GM12878 (cell line): Measurements from ENCODE around the gene COLQ. TPM values are rescaled to one million over a fixed set of nuclear protein-coding genes. Genes with fewer than 3 reads are reported as not detected.

Experiments used
- ATAC-seq: fragments of 200-7000 bp; cut with Tn5 transposase; 3 replicates; pipeline ENCODE4 v1.9.1; 2020; ENCODE audit warnings: mild to moderate bottlenecking, moderate library complexity
- BruUV-seq: library from RNA; stranded (reverse); fragments of 400-500 nt; replicated peaks from 2 replicates; lab custom pipeline; 2021; lab: Mats Ljungman, UMichigan
- CTCF ChIA-PET: fragments of 300-600 bp; sonication (Branson Sonifier 250); formaldehyde crosslinking; extraction: SDS; loops from one replicate; lab custom pipeline; 2021; ENCODE audit warnings: inconsistent platforms; lab: Yijun Ruan, JAX
- POLR2A ChIA-PET: fragments of 350-600 bp; formaldehyde crosslinking; extraction: SDS; loops from one replicate; lab custom pipeline; 2021; ENCODE audit warnings: inconsistent platforms; lab: Charles Lee
- RAD21 ChIA-PET: fragments of 300-600 bp; sonication (Branson Sonifier 250); formaldehyde crosslinking; loops from one replicate; lab custom pipeline; 2023; ENCODE audit warnings: antibody characterized with exemption; ENCODE audit not compliant: unreplicated experiment; lab: Charles Lee
- SMC1A ChIA-PET: fragments of 300-600 bp; sonication (Branson Sonifier 250); formaldehyde crosslinking; loops from one replicate; lab custom pipeline; 2023; ENCODE audit not compliant: unreplicated experiment, uncharacterized antibody; lab: Charles Lee
- DNase-seq: peaks from one replicate; pipeline ENCODE4 v3.0.0-alpha.2; 2011; ENCODE audit warnings: low read depth, low spot score
- FAIRE-seq: peaks from 3 replicates; lab custom pipeline; 2011; peaks lifted over from hg19 to GRCh38; lab: Jason Lieb, UNC
- H2AFZ ChIP-seq: 2 replicates; pipeline ENCODE4 v1.6.0; 2011; ENCODE audit warnings: low read depth, low read length, control low read depth; ENCODE audit not compliant: control insufficient read depth
- H3K27ac ChIP-seq: 2 replicates; pipeline ENCODE4 v1.5.1; 2011; ENCODE audit warnings: control low read depth; ENCODE audit not compliant: control insufficient read depth, insufficient read depth
- H3K27me3 ChIP-seq, 2 experiments: replicated peaks in 1 of 2; 2 replicates each; pipeline versions ENCODE4 v1.6.0 to v1.6.1; 2011; ENCODE audit warnings: low read length in 1 of 2; ENCODE audit not compliant: control insufficient read depth in 2 of 2, insufficient read depth in 2 of 2
- H3K36me3 ChIP-seq, 2 experiments: 2 replicates each; pipeline ENCODE4 v1.5.1; 2011; ENCODE audit warnings: low read length in 1 of 2; ENCODE audit not compliant: control insufficient read depth in 2 of 2, insufficient read depth in 2 of 2
- H3K4me1 ChIP-seq: 2 replicates; pipeline ENCODE4 v1.6.1; 2011; ENCODE audit warnings: mild to moderate bottlenecking, low read length, moderate library complexity, mixed read lengths; ENCODE audit not compliant: control insufficient read depth, insufficient read depth
- H3K4me2 ChIP-seq: 2 replicates; pipeline ENCODE4 v1.6.0; 2011; ENCODE audit warnings: control low read depth; ENCODE audit not compliant: control insufficient read depth, insufficient read depth
- H3K4me3 ChIP-seq: fragments of 200-600 bp; sonication (generic); 2 replicates; pipeline ENCODE4 v1.5.1; 2016
- H3K79me2 ChIP-seq: 2 replicates; pipeline ENCODE4 v1.6.0; 2011; ENCODE audit warnings: low read length; ENCODE audit not compliant: control insufficient read depth, insufficient read depth
- H3K9ac ChIP-seq: 2 replicates; pipeline ENCODE4 v1.8.0; 2011; ENCODE audit warnings: low read length, control low read depth, mixed read lengths; ENCODE audit not compliant: control insufficient read depth, insufficient read depth
- H3K9me3 ChIP-seq: replicated peaks from 3 replicates; pipeline ENCODE4 v1.5.1; 2011; ENCODE audit warnings: mild to moderate bottlenecking, low read length; ENCODE audit not compliant: control insufficient read depth, insufficient read depth
- H4K20me1 ChIP-seq: 2 replicates; pipeline ENCODE4 v1.6.0; 2011; ENCODE audit not compliant: control insufficient read depth, insufficient read depth
- CTCF ChIP-seq, 3 experiments: IDR thresholded peaks in 2 of 3; conservative IDR thresholded peaks in 1 of 3; 2 replicates each; pipeline ENCODE4 v1.5.1; 2011; ENCODE audit warnings: low read depth in 3 of 3, low read length in 3 of 3, mild to moderate bottlenecking in 3 of 3, control low read depth in 2 of 3, moderate library complexity in 2 of 3, inconsistent platforms in 1 of 3, mixed read lengths in 1 of 3; ENCODE audit not compliant: control insufficient read depth in 2 of 3, insufficient read depth in 1 of 3; ENCODE audit errors: extremely low read depth in 1 of 3
- EGR1 ChIP-seq, 2 experiments: IDR thresholded peaks; 1 replicate in 1 of 2; 2 replicates in 1 of 2; pipeline ENCODE4 v1.6.1; 2011 to 2012; ENCODE audit warnings: low read depth in 2 of 2, low read length in 2 of 2, borderline replicate concordance in 1 of 2, mild to moderate bottlenecking in 1 of 2, moderate library complexity in 1 of 2
- ETV6 ChIP-seq, 2 experiments: fragments of 450-650 bp in 1 of 2; IDR thresholded peaks in 1 of 2; conservative IDR thresholded peaks in 1 of 2; 2 replicates each; pipeline ENCODE4 v1.6.1; 2014; ENCODE audit warnings: antibody characterized with exemption in 1 of 2, borderline replicate concordance in 1 of 2, low read depth in 1 of 2, mild to moderate bottlenecking in 1 of 2, moderate library complexity in 1 of 2
- KAT2A ChIP-seq: conservative IDR thresholded peaks from 2 replicates; pipeline ENCODE4 v1.6.1; 2011; ENCODE audit warnings: low read depth, low read length; ENCODE audit not compliant: control insufficient read depth
- SMAD5 ChIP-seq: IDR thresholded peaks from 2 replicates; pipeline ENCODE4 v1.6.1; 2016; ENCODE audit warnings: antibody characterized with exemption, low read depth
- SMARCA5 ChIP-seq: fragments of 450-650 bp; IDR thresholded peaks from 2 replicates; pipeline ENCODE4 v1.6.1; 2017; ENCODE audit warnings: mild to moderate bottlenecking
- SPI1 ChIP-seq: IDR thresholded peaks from 2 replicates; pipeline ENCODE4 v1.6.1; 2011; ENCODE audit warnings: low read depth, mild to moderate bottlenecking, low read length, moderate library complexity, borderline replicate concordance; ENCODE audit not compliant: insufficient read depth
- STAT1 ChIP-seq: fragments of 450-650 bp; conservative IDR thresholded peaks from 2 replicates; pipeline ENCODE4 v1.6.1; 2014; ENCODE audit warnings: antibody characterized with exemption, mild to moderate bottlenecking
- STAT3 ChIP-seq: IDR thresholded peaks from 2 replicates; pipeline ENCODE4 v1.6.1; 2011; ENCODE audit warnings: low read depth, low read length, improper control_type of control experiment
- TAF1 ChIP-seq: IDR thresholded peaks from 2 replicates; pipeline ENCODE4 v1.6.1; 2011; ENCODE audit warnings: mild to moderate bottlenecking, low read depth, low read length, borderline replicate concordance
- WGBS: methylation state at CpG from one replicate; pipeline ENCODE4 v1.1.6; 2016; ENCODE audit warnings: low lambda C conversion rate; ENCODE audit not compliant: insufficient replicate concordance, insufficient coverage; ENCODE audit errors: missing lambda C conversion rate; 5-methylcytosine and 5-hydroxymethylcytosine counted together
- in situ Hi-C: fragments of 300-500 bp; cut with MboI; formaldehyde crosslinking; loops from 9 replicates; pipeline ENCODE4 v1.14.3; 2018; ENCODE audit warnings: mixed read lengths
- intact Hi-C: fragments of 100-400 bp; cut with micrococcal nuclease; formaldehyde crosslinking; loops from one replicate; pipeline ENCODE4 v1.14.2; 2022; ENCODE audit not compliant: unreplicated experiment
- polyA plus RNA-seq, 11 experiments: library from polyadenylated mRNA; depleted of rRNA in 4 of 11; unstranded in 6 of 11; stranded (reverse) in 5 of 11; fragments of >200 nt; fragmentation: Nextera tagmentation in 4 of 11; fragmentation: Illumina TruSeq in 1 of 11; extraction: Ambion mirVana in 4 of 11; extraction: Trizol in 1 of 11; gene quantifications; 1 replicate in 1 of 11; 2 replicates in 10 of 11; pipeline versions ENCODE4 v1.2.1 to v1.2.3, GENCODE V29; 2011 to 2016; ENCODE audit warnings: inconsistent platforms in 2 of 11, missing spikeins in 2 of 11, low read depth in 1 of 11
- total RNA-seq, 4 experiments: library from RNA; depleted of rRNA in 3 of 4; stranded (reverse); fragments of >200 nt in 3 of 4; fragmentation: Illumina TruSeq in 1 of 4; extraction: Trizol in 1 of 4; gene quantifications; 2 replicates each; pipeline versions ENCODE4 v1.2.1 to v1.2.3, GENCODE V29; 2013 to 2021
- TF ChIP-seq, protein P1 (sequence below): fragments of 450-650 bp; conservative IDR thresholded peaks from 2 replicates; pipeline ENCODE4 v1.6.1; 2017; ENCODE audit warnings: mild to moderate bottlenecking, moderate library complexity

The COLQ gene
- total and polyA plus RNA-seq, 10 of the 15 experiments (the other 5 are each of a cell fraction or from before 2014, with no cell fraction given), result 0.13 to 2.7 (median 0.70) TPM

DNA sequence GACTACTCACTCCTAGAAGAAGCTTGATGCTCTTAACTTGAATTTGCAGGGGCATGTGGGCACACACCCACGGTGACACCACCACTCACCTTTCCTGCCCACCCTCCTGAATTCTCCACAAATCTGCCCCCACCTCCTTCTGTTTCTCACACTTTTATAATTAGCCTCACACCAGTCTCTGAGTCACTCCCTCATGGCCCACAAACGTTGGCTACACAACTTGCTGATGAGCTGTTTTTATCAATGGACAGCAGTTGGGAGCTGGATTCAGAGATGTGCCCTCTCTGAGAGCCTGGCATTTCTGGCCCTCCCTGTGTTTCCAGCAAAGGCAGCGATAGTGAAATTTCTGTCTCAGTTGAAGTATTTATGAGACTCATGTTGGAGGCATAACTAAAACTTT, 1.3 kb downstream of the COLQ start:
- H3K4me3 ChIP-seq, result no peak overlapping the region
- ChIA-PET CTCF (interaction anchor here (0.7 to 2.3 kb wide), 5 partner anchors 11 to 349 kb away, joined by 3 to 11 read pairs (median 3); no protein-coding TSS in a partner anchor), RAD21 (interaction anchor here (0.9 to 4.4 kb wide), 3 partner anchors 16 to 95 kb away, joined by 3 to 22 read pairs (median 3); no protein-coding TSS in a partner anchor), POLR2A (interaction anchor here (0.6 kb wide), 1 partner anchor 847 kb away, joined by 3 read pairs; no protein-coding TSS in a partner anchor), SMC1A (interaction anchor here (1.1 to 3.1 kb wide), 5 partner anchors 36 to 91 kb away, joined by 3 to 11 read pairs (median 3); no protein-coding TSS in a partner anchor)
- BruUV-seq, result no TSS peak
- ATAC-seq (no peak), DNase-seq (no peak), FAIRE-seq (no peak)
- in situ Hi-C loops (no loop called here), intact Hi-C loops (no loop called here)
- no peak overlapping the region for H3K9ac ChIP-seq
- TF ChIP-seq EGR1 (IDR thresholded peaks at IDR 0.05; ENCODE audit: borderline replicate concordance in 1 of 2, low read depth in 2 of 2, low read length in 2 of 2) (no peak), TAF1 (no peak), STAT1 (no peak), ETV6 (conservative IDR thresholded peaks at IDR 0.05 in 1 of 2, IDR thresholded peaks at IDR 0.05 in 1 of 2; ENCODE audit: borderline replicate concordance in 1 of 2, low read depth in 1 of 2) (no peak), SMARCA5 (no peak), STAT3 (no peak), SPI1 (no peak), SMAD5 (no peak), CTCF (IDR thresholded peaks at IDR 0.05 in 2 of 3, conservative IDR thresholded peaks at IDR 0.05 in 1 of 3; ENCODE audit: control insufficient read depth in 2 of 3, extremely low read depth in 1 of 3, insufficient read depth in 1 of 3, low read depth in 3 of 3, low read length in 3 of 3) (no peak), KAT2A (no peak)
- TF ChIP-seq, protein P1, sequence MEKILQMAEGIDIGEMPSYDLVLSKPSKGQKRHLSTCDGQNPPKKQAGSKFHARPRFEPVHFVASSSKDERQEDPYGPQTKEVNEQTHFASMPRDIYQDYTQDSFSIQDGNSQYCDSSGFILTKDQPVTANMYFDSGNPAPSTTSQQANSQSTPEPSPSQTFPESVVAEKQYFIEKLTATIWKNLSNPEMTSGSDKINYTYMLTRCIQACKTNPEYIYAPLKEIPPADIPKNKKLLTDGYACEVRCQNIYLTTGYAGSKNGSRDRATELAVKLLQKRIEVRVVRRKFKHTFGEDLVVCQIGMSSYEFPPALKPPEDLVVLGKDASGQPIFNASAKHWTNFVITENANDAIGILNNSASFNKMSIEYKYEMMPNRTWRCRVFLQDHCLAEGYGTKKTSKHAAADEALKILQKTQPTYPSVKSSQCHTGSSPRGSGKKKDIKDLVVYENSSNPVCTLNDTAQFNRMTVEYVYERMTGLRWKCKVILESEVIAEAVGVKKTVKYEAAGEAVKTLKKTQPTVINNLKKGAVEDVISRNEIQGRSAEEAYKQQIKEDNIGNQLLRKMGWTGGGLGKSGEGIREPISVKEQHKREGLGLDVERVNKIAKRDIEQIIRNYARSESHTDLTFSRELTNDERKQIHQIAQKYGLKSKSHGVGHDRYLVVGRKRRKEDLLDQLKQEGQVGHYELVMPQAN, result no peak
- H3K27me3 ChIP-seq, result no peaks in the 10 kb centered on the region
- H3K9me3 ChIP-seq, result no peaks in the 10 kb centered on the region
- no peaks in the 10 kb centered on the region for H4K20me1 ChIP-seq
- H3K4me1 ChIP-seq, result no peaks in the 10 kb centered on the region
- H2AFZ ChIP-seq, result no peak overlapping the region
- H3K4me2 ChIP-seq, result no peak overlapping the region
- no peaks in the 10 kb centered on the region for H3K36me3 ChIP-seq
- no peaks in the 10 kb centered on the region for H3K79me2 ChIP-seq
- H3K27ac ChIP-seq, result no peak overlapping the region
- WGBS, result 33% methylated on average over 3 of the region's 3 CpGs
